ENCODE measurements around the gene ME2.
"Not testable (repeated sequence)": the region's sequence is repeated elsewhere in the genome, so short reads cannot be mapped to it uniquely, and the experiment has no call there.

ME2 gene

GRCh38 chr18:50987261-50987660 lies 108.3 kb downstream of the ME2 start:
- no peaks in the 10 kb centered on the region for H3K36me3 ChIP-seq (ENCODE audit: control insufficient read depth, insufficient read depth, low read length)
- no peaks in the 10 kb centered on the region for H3K4me1 ChIP-seq (ENCODE audit: control insufficient read depth, insufficient read depth, low read length)
- no peaks in the 10 kb centered on the region for H3K27me3 ChIP-seq (ENCODE audit: control insufficient read depth, insufficient read depth, low read length)
- H3K4me3 ChIP-seq (ENCODE audit: low read length): no peak overlapping the region
- H3K9me3 ChIP-seq (ENCODE audit: control insufficient read depth, low read length): no peaks in the 10 kb centered on the region
- no peak overlapping the region for H3K9ac ChIP-seq (ENCODE audit: low read length)

DNA sequence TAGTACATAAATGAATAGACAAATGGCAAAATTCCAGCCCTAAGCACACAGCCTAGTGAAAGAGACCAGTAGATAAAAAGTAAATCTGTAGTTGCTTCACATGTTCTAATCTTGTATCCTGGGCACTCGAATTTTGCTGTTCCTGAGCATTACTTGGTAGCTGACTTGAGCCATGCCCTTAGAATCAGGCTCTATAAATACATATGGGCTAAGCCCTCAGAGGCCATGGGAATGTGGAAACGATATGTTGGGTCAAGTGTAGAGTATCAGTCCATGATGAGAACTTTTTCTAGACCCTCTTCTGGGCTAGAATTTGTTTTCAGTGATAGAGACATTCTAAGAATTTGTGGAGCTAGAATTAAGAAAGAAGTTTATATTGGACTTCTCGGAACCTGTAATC lies 110.8 kb downstream of the ME2 start:
- H3K27me3 ChIP-seq (ENCODE audit: control insufficient read depth, insufficient read depth, low read length): no peaks in the 10 kb centered on the region
- no peaks in the 10 kb centered on the region for H3K4me1 ChIP-seq (ENCODE audit: control insufficient read depth, insufficient read depth, low read length)
- no peak overlapping the region for H3K4me3 ChIP-seq (ENCODE audit: low read length)
- H3K9ac ChIP-seq (ENCODE audit: low read length): no peak overlapping the region
- no peaks in the 10 kb centered on the region for H3K36me3 ChIP-seq (ENCODE audit: control insufficient read depth, insufficient read depth, low read length)
- no peaks in the 10 kb centered on the region for H3K9me3 ChIP-seq (ENCODE audit: control insufficient read depth, low read length)

DNA sequence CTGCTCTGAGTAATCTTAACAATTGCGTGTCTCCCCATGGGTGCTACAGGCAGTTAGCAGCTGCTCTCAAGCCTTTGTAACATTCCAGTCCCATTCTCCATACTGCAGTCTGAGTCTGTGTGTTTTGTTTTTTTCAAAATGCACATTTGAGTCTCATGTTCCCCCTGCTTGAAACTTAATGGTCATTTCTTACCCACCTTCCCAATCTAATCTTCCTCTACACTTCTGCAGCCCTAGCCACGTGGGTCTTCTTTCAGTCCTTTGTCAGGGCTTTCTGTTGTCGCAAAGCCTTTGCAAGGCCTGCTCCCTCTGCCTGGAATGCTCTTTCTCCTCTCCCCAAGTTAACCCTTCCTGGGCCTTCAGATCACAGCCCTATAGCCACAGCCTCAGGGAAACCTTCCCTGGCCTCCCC lies 113.4 kb downstream of the ME2 start:
- no peaks in the 10 kb centered on the region for H3K36me3 ChIP-seq (ENCODE audit: control insufficient read depth, insufficient read depth, low read length)
- no peak overlapping the region for H3K4me3 ChIP-seq (ENCODE audit: low read length)
- no peaks in the 10 kb centered on the region for H3K27me3 ChIP-seq (ENCODE audit: control insufficient read depth, insufficient read depth, low read length)
- no peak overlapping the region for H3K9ac ChIP-seq (ENCODE audit: low read length)
- H3K4me1 ChIP-seq (ENCODE audit: control insufficient read depth, insufficient read depth, low read length): no peaks in the 10 kb centered on the region
- H3K9me3 ChIP-seq (ENCODE audit: control insufficient read depth, low read length): no peaks in the 10 kb centered on the region

- Histone ChIP-seq H3K27me3 (ENCODE audit: control insufficient read depth, insufficient read depth, low read length) (no peaks in the 10 kb centered on the region), H3K36me3 (ENCODE audit: control insufficient read depth, insufficient read depth, low read length) (no peaks in the 10 kb centered on the region), H3K4me3 (ENCODE audit: low read length) (no peak overlapping the region), H3K9ac (ENCODE audit: low read length) (no peak overlapping the region), H3K4me1 (ENCODE audit: control insufficient read depth, insufficient read depth, low read length) (no peaks in the 10 kb centered on the region), H3K9me3 (ENCODE audit: control insufficient read depth, low read length) (no peaks in the 10 kb centered on the region)
Observed at GRCh38 chr18:50994031-50994430, 115.1 kb downstream of the ME2 start.

DNA sequence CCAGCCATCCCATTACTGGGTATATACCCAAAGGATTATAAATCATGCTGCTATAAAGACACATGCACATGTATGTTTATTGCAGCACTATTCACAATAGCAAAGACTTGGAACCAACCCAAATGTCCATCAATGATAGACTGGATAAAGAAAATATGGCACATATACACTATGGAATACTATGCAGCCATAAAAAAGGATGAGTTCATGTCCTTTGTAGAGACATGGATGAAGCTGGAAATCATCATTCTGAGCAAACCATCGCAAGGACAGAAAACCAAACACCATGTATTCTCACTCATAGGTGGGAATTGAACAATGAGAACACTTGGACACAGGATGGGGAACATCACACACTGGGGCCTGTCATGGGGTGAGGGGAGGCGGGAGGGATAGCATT lies 124.3 kb downstream of the ME2 start:
- not testable (repeated sequence) for H3K4me3 ChIP-seq (ENCODE audit: low read length); H3K27me3 ChIP-seq (ENCODE audit: control insufficient read depth, insufficient read depth, low read length); H3K36me3 ChIP-seq (ENCODE audit: control insufficient read depth, insufficient read depth, low read length); H3K9me3 ChIP-seq (ENCODE audit: control insufficient read depth, low read length); H3K9ac ChIP-seq (ENCODE audit: low read length); H3K4me1 ChIP-seq (ENCODE audit: control insufficient read depth, insufficient read depth, low read length)

Measured in mucosa of stomach (tissue), 1 donor.